AG04449 (cell line): Measurements from ENCODE around the gene ASB15.

Experiments
- CTCF ChIA-PET: fragments of 350-600 bp; formaldehyde crosslinking; extraction: SDS; loops from one replicate; lab custom pipeline; 2021; ENCODE audit warnings: antibody characterized with exemption; lab: Yijun Ruan, JAX
- POLR2A ChIA-PET: fragments of 400-600, 350-600 bp; formaldehyde crosslinking; extraction: SDS; loops from one replicate; lab custom pipeline; 2020; ENCODE audit warnings: antibody characterized with exemption, inconsistent platforms; lab: Yijun Ruan, JAX
- DNase-seq: peaks from one replicate; pipeline ENCODE4 v3.0.0-alpha.2; 2010; ENCODE audit warnings: low read depth, low spot score
- H3K4me3 ChIP-seq: 2 replicates; pipeline ENCODE4 v1.5.1; 2011; ENCODE audit warnings: low read depth, mild to moderate bottlenecking, control low read depth, low read length
- TF ChIP-seq, protein P1 (sequence below): IDR thresholded peaks from one replicate; pipeline ENCODE4 v1.5.1; 2011; ENCODE audit warnings: mild to moderate bottlenecking, moderate library complexity, low read length, control low read depth, inconsistent platforms; ENCODE audit not compliant: insufficient read depth; ENCODE audit errors: missing control alignments

Gene ASB15

GRCh38 chr7:123674399-123675180, 73.0 kb downstream of the ASB15 start:
- no peak overlapping the region for H3K4me3 ChIP-seq
- TF ChIP-seq, protein P1, sequence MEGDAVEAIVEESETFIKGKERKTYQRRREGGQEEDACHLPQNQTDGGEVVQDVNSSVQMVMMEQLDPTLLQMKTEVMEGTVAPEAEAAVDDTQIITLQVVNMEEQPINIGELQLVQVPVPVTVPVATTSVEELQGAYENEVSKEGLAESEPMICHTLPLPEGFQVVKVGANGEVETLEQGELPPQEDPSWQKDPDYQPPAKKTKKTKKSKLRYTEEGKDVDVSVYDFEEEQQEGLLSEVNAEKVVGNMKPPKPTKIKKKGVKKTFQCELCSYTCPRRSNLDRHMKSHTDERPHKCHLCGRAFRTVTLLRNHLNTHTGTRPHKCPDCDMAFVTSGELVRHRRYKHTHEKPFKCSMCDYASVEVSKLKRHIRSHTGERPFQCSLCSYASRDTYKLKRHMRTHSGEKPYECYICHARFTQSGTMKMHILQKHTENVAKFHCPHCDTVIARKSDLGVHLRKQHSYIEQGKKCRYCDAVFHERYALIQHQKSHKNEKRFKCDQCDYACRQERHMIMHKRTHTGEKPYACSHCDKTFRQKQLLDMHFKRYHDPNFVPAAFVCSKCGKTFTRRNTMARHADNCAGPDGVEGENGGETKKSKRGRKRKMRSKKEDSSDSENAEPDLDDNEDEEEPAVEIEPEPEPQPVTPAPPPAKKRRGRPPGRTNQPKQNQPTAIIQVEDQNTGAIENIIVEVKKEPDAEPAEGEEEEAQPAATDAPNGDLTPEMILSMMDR, result no peak
- ChIA-PET POLR2A (no interaction called here), CTCF (interaction anchor here (0.9 to 2.4 kb wide), 4 partner anchors 29 to 191 kb away, joined by 3 to 14 read pairs (median 4); no protein-coding TSS in a partner anchor)
- DNase-seq, result peak; percentile 9

DNA sequence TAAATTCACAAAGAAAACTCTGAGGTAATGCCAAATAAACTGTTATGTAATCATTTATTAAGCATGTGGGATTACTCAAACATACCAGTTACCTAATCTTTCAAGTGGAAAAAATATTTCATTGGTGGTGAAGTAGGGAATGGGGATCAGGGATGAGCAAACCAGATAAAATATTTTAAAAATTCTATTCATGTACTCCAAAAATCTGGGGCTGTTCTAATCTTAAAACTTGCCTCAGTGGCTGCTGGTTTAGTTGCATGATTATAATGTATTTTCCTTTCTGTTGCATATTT, 73.5 kb downstream of the ASB15 start:
- DNase-seq, result no peak

DNA sequence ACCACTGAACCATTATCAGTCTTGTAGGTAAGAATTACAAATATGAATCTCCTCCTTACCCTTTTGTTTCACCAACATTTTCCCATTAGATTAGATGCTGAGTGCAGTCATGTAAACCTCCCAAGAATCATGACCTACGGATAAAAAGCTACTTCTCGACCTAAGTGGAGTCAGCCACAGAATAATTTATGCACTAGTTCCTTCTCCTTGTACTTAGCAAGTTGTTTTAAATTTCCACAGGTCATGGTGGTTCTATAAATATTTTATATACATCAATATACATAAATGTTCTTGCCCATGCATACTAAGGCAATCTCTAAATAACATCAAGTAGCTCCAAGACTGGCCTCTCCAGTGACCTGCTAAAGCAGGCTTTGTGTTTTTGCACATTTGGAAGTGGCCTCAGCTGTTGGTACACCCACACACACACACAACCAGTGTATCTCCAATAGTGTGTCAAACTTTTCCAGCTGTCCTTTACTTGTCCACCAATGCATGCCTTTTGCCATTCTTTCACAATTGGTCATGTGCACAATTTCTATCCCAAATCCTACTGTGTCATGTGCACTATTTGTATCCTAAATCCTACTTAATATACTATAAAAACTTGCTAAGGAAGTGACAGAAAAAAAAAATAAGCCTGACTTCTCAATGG, 75.6 kb downstream of the ASB15 start:
- TF ChIP-seq, protein P1, result no peak
- ChIA-PET POLR2A (interaction anchor here (0.7 kb wide), 1 partner anchor 71 kb away, joined by 3 read pairs; no protein-coding TSS in a partner anchor), CTCF (interaction anchor here (5.9 kb wide), 1 partner anchor 188 kb away, joined by 58 read pairs; no protein-coding TSS in a partner anchor)
- DNase-seq, result no peak
- H3K4me3 ChIP-seq, result no peak overlapping the region

More for the DNA sequence above, 73.5 kb downstream of the ASB15 start:
- no peak overlapping the region for H3K4me3 ChIP-seq
- CTCF ChIA-PET, result interaction anchor here (1.8 to 2.4 kb wide), 2 partner anchors 39 to 190 kb away, joined by 6 to 14 read pairs; no protein-coding TSS in a partner anchor
- POLR2A ChIA-PET, result no interaction called here
- TF ChIP-seq, protein P1, result no peak

- TF ChIP-seq, protein P1, result no peak
- CTCF ChIA-PET, result interaction anchor here (0.7 to 5.9 kb wide), 5 partner anchors 9 to 1319 kb away, joined by 3 to 58 read pairs (median 4); no protein-coding TSS in a partner anchor
Observed at GRCh38 chr7:123679614-123680013, 78.0 kb downstream of the ASB15 start.

GRCh38 chr7:123680580-123680979, 79.0 kb downstream of the ASB15 start:
- CTCF ChIA-PET, result interaction anchor here (1.0 to 5.9 kb wide), 6 partner anchors 11 to 191 kb away, joined by 3 to 58 read pairs (median 14); partner anchors contain the start of gene WASL
- TF ChIP-seq, protein P1, result no peak
- H3K4me3 ChIP-seq, result no peak overlapping the region
- no peak for DNase-seq
- POLR2A ChIA-PET, result no interaction called here

More at GRCh38 chr7:123679614-123680013, 78.0 kb downstream of the ASB15 start:
- H3K4me3 ChIP-seq, result no peak overlapping the region
- no peak for DNase-seq
- POLR2A ChIA-PET, result no interaction called here

GRCh38 chr7:123681561-123681960, 79.9 kb downstream of the ASB15 start:
- H3K4me3 ChIP-seq, result no peak overlapping the region
- ChIA-PET CTCF (interaction anchor here (1.0 to 5.9 kb wide), 15 partner anchors 10 to 194 kb away, joined by 3 to 58 read pairs (median 5); partner anchors contain the start of gene WASL), POLR2A (no interaction called here)
- TF ChIP-seq, protein P1, result no peak
- DNase-seq, result no peak
